NCI-H2029 treated with DMSO at 0.1 percent for 48 hours (cell line): ENCODE data around the gene LRRC4C.

ENCODE experiments used
- DNase-seq: peaks from one replicate; lab custom pipeline; 2025; lab: John Stamatoyannopoulos, UW

LRRC4C gene

GRCh38 chr11:40467771-40468170 is 991.7 kb downstream of the LRRC4C start:
- no peak for DNase-seq

- no peak for DNase-seq
These were observed 1014.1 kb downstream of the LRRC4C start for GRCh38 chr11:40445391-40445790.

- DNase-seq = no peak
These were observed 1015.3 kb downstream of the LRRC4C start for GRCh38 chr11:40444151-40444550.

GRCh38 chr11:40435344-40435743 is 1024.1 kb downstream of the LRRC4C start:
- DNase-seq = no peak

- no peak for DNase-seq
These were observed 1024.5 kb downstream of the LRRC4C start for GRCh38 chr11:40434926-40435325.

- no peak for DNase-seq
These were observed 1027.1 kb downstream of the LRRC4C start for GRCh38 chr11:40432358-40432757.

- no peak for DNase-seq
These were observed 1034.3 kb downstream of the LRRC4C start for GRCh38 chr11:40425168-40425567.

GRCh38 chr11:40421208-40421981 is 1038.1 kb downstream of the LRRC4C start:
- DNase-seq = no peak

GRCh38 chr11:40417627-40418026 is 1041.8 kb downstream of the LRRC4C start:
- DNase-seq = no peak

- DNase-seq = no peak
These were observed 1052.1 kb downstream of the LRRC4C start for GRCh38 chr11:40407355-40407754.

GRCh38 chr11:40405614-40406013 is 1053.8 kb downstream of the LRRC4C start:
- no peak for DNase-seq

- DNase-seq = no peak
These were observed 1056.1 kb downstream of the LRRC4C start for GRCh38 chr11:40403321-40403720.

- peak; percentile 36 for DNase-seq
These were observed 1058.2 kb downstream of the LRRC4C start for GRCh38 chr11:40401132-40401853.

- DNase-seq = no peak
These were observed 1062.3 kb downstream of the LRRC4C start for GRCh38 chr11:40397141-40397540.

GRCh38 chr11:40393511-40393910 is 1065.9 kb downstream of the LRRC4C start:
- DNase-seq = no peak

- DNase-seq = no peak
These were observed 1067.8 kb downstream of the LRRC4C start for GRCh38 chr11:40391679-40392078.

- DNase-seq = no peak
These were observed 1071.2 kb downstream of the LRRC4C start for GRCh38 chr11:40388097-40388818.

- no peak for DNase-seq
These were observed 1072.0 kb downstream of the LRRC4C start for GRCh38 chr11:40387240-40387980.

GRCh38 chr11:40384991-40385390 is 1074.5 kb downstream of the LRRC4C start:
- DNase-seq = no peak

GRCh38 chr11:40381481-40381880 is 1078.0 kb downstream of the LRRC4C start:
- no peak for DNase-seq

- DNase-seq = no peak
These were observed 1078.6 kb downstream of the LRRC4C start for GRCh38 chr11:40380835-40381234.

GRCh38 chr11:40376331-40376730 is 1083.1 kb downstream of the LRRC4C start:
- no peak for DNase-seq
